H1 (cell line): ENCODE data around the gene DNAAF8.

Experiments used
- ASH2L ChIP-seq: fragments of 200-600, 300-600 bp; sonication (generic); IDR thresholded peaks from one replicate; pipeline ENCODE4 v1.7.1; 2017; ENCODE audit warnings: low read length
- ATF3 ChIP-seq: IDR thresholded peaks from 2 replicates; pipeline ENCODE4 v1.6.1; 2011; ENCODE audit warnings: low read depth, mild to moderate bottlenecking, low read length; ENCODE audit not compliant: insufficient read depth
- CBX5 ChIP-seq: fragments of 300-800, 300-1000 bp; sonication (generic); IDR thresholded peaks from 2 replicates; pipeline ENCODE4 v1.7.1; 2016; ENCODE audit warnings: antibody characterized with exemption, low read length, low read depth
- CHD2 ChIP-seq: IDR thresholded peaks from 2 replicates; pipeline ENCODE4 v1.6.1; 2012; ENCODE audit warnings: low read length, improper control_type of control experiment
- CTCF ChIP-seq, 3 experiments: IDR thresholded peaks; 1 replicate in 2 of 3; 2 replicates in 1 of 3; pipeline versions ENCODE4 v1.5.1 to v1.6.1; 2011; ENCODE audit warnings: low read length in 3 of 3, mild to moderate bottlenecking in 3 of 3, inconsistent platforms in 2 of 3, low read depth in 1 of 3, moderate library complexity in 1 of 3; ENCODE audit not compliant: insufficient read depth in 1 of 3; ENCODE audit errors: control extremely low read depth in 1 of 3
- EZH2 ChIP-seq: fragments of 200-600 bp; sonication (generic); IDR thresholded peaks from 2 replicates; pipeline ENCODE4 v1.7.1; 2012; ENCODE audit warnings: low read depth, mild to moderate bottlenecking, moderate library complexity, low read length, inconsistent platforms; ENCODE audit not compliant: severe bottlenecking
- PHF8 ChIP-seq: fragments of 200-600 bp; sonication (generic); conservative IDR thresholded peaks from 2 replicates; pipeline ENCODE4 v1.7.1; 2012; ENCODE audit warnings: low read depth, mild to moderate bottlenecking, inconsistent platforms, low read length, moderate library complexity
- POLR2A ChIP-seq, 2 experiments: IDR thresholded peaks; 1 replicate in 1 of 2; 2 replicates in 1 of 2; pipeline ENCODE4 v1.6.1; 2011; ENCODE audit warnings: low read depth in 2 of 2, low read length in 2 of 2, mild to moderate bottlenecking in 2 of 2; ENCODE audit errors: control extremely low read depth in 1 of 2
- RFX5 ChIP-seq: IDR thresholded peaks from 2 replicates; pipeline ENCODE4 v1.6.1; 2011; ENCODE audit warnings: low read depth, low read length, improper control_type of control experiment, borderline replicate concordance
- RNF2 ChIP-seq: fragments of 200-900, 300-1000 bp; sonication (generic); IDR thresholded peaks from 2 replicates; pipeline ENCODE4 v1.7.1; 2016; ENCODE audit warnings: borderline replicate concordance, low read depth, mild to moderate bottlenecking, antibody characterized with exemption, low read length; ENCODE audit not compliant: poor library complexity, severe bottlenecking; ENCODE audit errors: missing control alignments
- SP1 ChIP-seq: IDR thresholded peaks from 2 replicates; pipeline ENCODE4 v1.6.1; 2011; ENCODE audit warnings: low read depth, low read length

GRCh38 chr16:4695473-4696171, 38.7 kb upstream of the DNAAF8 start:
- no peak; a peak in 1 of 3 replicates for TF ChIP-seq POLR2A (IDR thresholded peaks at IDR 0.05; ENCODE audit: control extremely low read depth in 1 of 2, low read depth in 2 of 2, low read length in 2 of 2)
- TF ChIP-seq RFX5, result no peak
- no peak for TF ChIP-seq CTCF (IDR thresholded peaks at IDR 0.05; ENCODE audit: control extremely low read depth in 1 of 3, insufficient read depth in 1 of 3, low read depth in 1 of 3, low read length in 3 of 3)
- no peak for TF ChIP-seq SP1
- no peak for TF ChIP-seq ASH2L
- no peak for TF ChIP-seq ATF3
- no peak for TF ChIP-seq EZH2
- TF ChIP-seq CHD2, result no peak
- TF ChIP-seq RNF2, result no peak
- TF ChIP-seq PHF8, result no peak
- TF ChIP-seq CBX5, result no peak
